GM21723 (cell line): ENCODE measurements around the gene PREB.
"Not testable (repeated sequence)": the region's sequence is repeated elsewhere in the genome, so short reads cannot be mapped to it uniquely, and the experiment has no call there.

Experiments
- ATAC-seq: cut with Tn5 transposase; IDR thresholded peaks from one replicate; pipeline ENCODE4 v1.9.1; 2021; ENCODE audit warnings: mild to moderate bottlenecking, moderate library complexity; ENCODE audit not compliant: unreplicated experiment

PREB gene

GRCh38 chr2:27133905-27134780 lies at the start of gene PREB:
TSS of gene PREB (minus strand) at chr2:27134636. CDS start at chr2:27134421, 215 bp downstream.
- peak; percentile 80 for ATAC-seq

GRCh38 chr2:27184115-27184514 lies 49.7 kb upstream of the PREB start:
- no peak for ATAC-seq

- no peak for ATAC-seq
These were observed 47.9 kb upstream of the PREB start for GRCh38 chr2:27182346-27182745.

GRCh38 chr2:27179344-27180000 lies 45.0 kb upstream of the PREB start:
- ATAC-seq, result no peak

GRCh38 chr2:27178469-27178868 lies 44.0 kb upstream of the PREB start:
- no peak for ATAC-seq

GRCh38 chr2:27177441-27178351 lies 43.3 kb upstream of the PREB start:
- ATAC-seq, result no peak

GRCh38 chr2:27175781-27176180 lies 41.3 kb upstream of the PREB start:
- not testable (repeated sequence) for ATAC-seq

- ATAC-seq, result no peak
These were observed 40.9 kb upstream of the PREB start for GRCh38 chr2:27175330-27175729.

GRCh38 chr2:27174638-27175037 lies 40.2 kb upstream of the PREB start:
- no peak for ATAC-seq

GRCh38 chr2:27171351-27171848 lies 37.0 kb upstream of the PREB start:
- ATAC-seq, result no peak

- no peak for ATAC-seq
These were observed 36.3 kb upstream of the PREB start for GRCh38 chr2:27170581-27171337.

GRCh38 chr2:27164960-27165763 lies 30.7 kb upstream of the PREB start:
- peak; percentile 59 for ATAC-seq

- no peak for ATAC-seq
These were observed 28.0 kb upstream of the PREB start for GRCh38 chr2:27162151-27163121.

- no peak for ATAC-seq
These were observed 25.8 kb upstream of the PREB start for GRCh38 chr2:27160191-27160590.

GRCh38 chr2:27159271-27159670 lies 24.8 kb upstream of the PREB start:
- ATAC-seq, result no peak

GRCh38 chr2:27158468-27158867 lies 24.0 kb upstream of the PREB start:
- no peak for ATAC-seq

- no peak for ATAC-seq
These were observed 20.7 kb upstream of the PREB start for GRCh38 chr2:27155069-27155520.

- ATAC-seq, result no peak
These were observed 20.1 kb upstream of the PREB start for GRCh38 chr2:27154488-27154887.
